GM18505 (cell line): ENCODE results near the gene CAPN3.

Experiments
- ATAC-seq: cut with Tn5 transposase; IDR thresholded peaks from one replicate; pipeline ENCODE4 v1.9.1; 2021; ENCODE audit not compliant: unreplicated experiment
- POLR2A ChIP-seq: IDR thresholded peaks from 4 replicates; pipeline ENCODE4 v1.6.1; 2011; ENCODE audit warnings: borderline replicate concordance; ENCODE audit not compliant: insufficient read depth, insufficient read length; ENCODE audit errors: extremely low read depth

The CAPN3 gene

DNA sequence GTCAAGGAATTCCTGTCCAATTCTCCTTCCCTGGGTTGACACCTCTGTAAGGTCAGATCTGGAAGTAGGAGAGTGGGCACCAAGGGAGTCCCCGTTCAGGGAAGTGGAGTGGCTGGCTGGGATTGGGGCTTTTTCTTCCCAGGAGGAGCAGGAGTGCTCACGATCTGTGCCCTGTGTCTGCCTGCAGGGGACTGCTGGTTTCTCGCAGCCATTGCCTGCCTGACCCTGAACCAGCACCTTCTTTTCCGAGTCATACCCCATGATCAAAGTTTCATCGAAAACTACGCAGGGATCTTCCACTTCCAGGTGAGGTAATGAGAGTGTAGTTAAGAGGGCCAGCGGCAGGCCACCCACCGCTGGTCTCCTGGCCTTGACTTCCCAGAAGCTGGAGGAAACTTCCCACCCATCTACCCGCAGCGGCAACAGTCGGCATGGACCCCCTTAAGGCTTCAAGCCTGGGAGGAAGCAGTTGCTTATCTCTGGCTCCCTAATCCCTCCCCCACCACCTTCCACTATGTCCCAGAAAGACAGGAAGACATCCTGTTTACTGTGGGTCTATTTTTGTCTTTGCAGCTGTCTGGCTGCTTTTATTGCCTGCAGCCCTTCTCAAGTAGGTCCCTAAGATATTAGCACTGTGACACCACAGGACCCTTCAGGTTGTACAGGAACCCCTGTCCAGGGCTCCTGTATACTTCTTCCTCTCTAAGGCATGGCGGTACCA is 26.8 kb downstream of the CAPN3 start:
- no peak for ATAC-seq
- TF ChIP-seq POLR2A: no peak

DNA sequence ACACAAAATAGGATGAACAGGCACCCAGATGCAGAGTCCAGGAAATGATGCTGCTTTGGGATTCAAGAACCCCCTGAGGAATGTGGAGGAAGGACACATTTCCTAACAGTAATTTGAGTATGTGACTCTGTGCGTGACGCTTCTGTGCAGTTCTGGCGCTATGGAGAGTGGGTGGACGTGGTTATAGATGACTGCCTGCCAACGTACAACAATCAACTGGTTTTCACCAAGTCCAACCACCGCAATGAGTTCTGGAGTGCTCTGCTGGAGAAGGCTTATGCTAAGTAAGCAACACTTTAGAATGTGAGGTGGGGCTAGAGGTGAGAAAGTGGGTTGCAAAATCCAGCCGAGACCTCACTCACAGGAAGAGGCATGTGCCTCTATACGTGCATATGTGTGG is 28.3 kb downstream of the CAPN3 start:
- TF ChIP-seq POLR2A: no peak
- no peak for ATAC-seq

DNA sequence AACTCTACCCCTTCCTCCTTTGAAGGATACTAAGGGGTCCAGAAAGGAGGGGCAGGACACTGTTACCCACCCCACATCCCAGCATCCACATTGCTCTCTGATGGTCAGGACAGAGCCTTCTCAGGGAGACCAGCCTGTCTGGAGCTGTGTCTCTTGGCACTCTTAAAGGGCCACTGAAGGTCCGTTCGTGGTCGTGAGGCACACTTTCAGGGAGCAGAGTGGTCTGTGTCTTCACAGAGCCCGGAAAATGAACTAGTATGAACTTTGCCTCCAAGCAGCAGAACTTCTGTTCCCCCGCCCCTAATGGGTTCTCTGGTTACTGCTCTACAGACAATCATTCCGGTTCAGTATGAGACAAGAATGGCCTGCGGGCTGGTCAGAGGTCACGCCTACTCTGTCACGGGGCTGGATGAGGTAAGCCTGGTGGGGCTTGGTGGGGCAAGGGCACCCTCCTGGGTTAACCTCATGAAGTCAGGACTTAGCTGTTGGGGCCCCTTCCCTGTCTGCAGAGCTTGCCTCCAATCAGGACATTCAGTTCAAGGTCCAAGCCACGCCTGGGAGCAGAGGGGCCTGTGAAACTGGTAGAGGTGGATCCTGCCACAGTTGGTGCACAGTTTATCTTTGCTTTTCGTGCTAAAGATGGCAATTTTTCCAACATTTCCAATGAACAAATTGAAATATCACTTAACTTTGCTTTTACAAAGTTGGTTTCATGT is 33.2 kb downstream of the CAPN3 start:
- no peak for ATAC-seq
- no peak for TF ChIP-seq POLR2A

DNA sequence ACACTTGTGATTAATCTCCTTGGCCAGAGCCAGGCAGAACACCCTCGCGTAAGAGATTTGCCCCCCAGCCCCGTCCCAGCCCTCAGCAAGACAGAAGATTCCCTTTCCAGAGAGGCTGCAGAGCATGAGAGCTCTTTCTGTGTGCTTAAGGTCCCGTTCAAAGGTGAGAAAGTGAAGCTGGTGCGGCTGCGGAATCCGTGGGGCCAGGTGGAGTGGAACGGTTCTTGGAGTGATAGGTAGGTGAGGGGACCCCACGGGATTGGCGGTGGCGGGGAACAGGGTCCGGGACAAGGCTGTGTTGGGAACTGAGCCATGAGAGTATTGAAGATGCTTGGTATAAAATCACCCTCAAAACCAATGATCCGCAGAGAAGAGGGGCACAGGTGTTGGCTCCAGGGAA is 34.8 kb downstream of the CAPN3 start:
- TF ChIP-seq POLR2A: no peak
- ATAC-seq: no peak

DNA sequence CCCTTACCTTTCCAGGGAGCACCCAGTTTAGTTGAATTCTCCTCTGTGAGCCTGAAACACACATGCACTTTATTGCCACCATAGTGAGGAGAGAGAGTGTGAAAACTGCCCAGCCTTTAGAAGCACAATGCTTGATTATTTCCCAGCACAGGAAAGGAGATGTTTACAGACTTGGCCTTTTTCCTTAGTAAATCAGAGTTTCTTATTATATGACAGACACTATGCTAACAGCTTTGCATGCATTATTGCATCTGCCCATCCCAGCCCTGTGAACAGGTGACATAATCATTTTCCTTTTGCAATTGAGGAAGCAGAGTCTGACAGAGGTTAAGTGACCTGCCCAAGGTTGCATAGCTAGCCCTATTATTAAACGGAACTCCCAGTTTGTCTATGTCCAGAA is 36.5 kb downstream of the CAPN3 start:
- TF ChIP-seq POLR2A: no peak

GRCh38 chr15:42401544-42402454 is 42.5 kb downstream of the CAPN3 start:
- no peak for ATAC-seq
- TF ChIP-seq POLR2A: peak; percentile 64

More for the DNA sequence above, 36.5 kb downstream of the CAPN3 start:
- no peak for ATAC-seq

DNA sequence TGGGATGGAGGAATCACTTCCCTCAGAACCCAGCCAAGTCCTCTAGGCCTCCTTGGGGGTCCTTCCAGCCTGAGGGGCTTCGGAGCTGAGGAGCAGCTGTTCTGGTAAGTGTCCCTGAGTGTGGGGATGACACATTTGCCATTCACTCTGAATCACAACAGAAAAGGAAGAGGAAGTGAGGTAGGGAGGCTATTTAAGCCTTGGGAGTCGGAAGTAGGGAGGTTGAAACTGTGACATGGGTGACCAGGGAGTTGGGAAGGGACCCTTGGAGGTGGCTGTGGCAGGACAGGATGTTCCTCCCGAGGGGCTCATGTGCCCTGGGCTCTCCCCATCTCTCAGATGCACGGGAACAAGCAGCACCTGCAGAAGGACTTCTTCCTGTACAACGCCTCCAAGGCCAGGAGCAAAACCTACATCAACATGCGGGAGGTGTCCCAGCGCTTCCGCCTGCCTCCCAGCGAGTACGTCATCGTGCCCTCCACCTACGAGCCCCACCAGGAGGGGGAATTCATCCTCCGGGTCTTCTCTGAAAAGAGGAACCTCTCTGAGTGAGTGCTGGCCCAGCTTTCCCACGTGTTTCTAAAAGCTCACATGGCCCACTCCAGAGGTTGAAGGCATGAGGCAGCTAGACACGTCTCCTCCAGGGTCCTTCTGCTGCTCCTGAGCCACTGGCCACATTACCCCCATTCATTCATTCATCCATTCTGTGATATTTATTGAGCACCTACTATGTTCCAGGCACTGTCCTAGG is 43.3 kb downstream of the CAPN3 start:
- no peak for ATAC-seq
- no peak for TF ChIP-seq POLR2A

DNA sequence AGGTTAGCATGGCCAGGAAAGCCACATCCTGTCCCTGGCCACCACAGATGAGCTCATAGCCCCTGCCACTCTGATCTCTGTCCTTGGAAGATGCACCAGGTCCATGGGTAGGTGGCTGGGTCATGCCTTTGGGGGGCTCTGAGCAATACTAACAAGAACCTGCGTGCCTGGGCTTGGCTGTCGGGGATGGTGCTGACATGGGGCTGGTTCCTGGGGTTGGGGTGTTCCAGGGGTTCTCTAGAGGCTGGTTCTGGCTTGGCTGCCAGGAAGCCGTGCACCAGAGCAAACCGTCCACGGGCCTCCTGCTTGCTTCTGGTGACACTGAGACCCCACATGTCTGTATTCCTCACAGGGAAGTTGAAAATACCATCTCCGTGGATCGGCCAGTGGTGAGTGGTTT is 44.1 kb downstream of the CAPN3 start:
- ATAC-seq: no peak
- TF ChIP-seq POLR2A: no peak

DNA sequence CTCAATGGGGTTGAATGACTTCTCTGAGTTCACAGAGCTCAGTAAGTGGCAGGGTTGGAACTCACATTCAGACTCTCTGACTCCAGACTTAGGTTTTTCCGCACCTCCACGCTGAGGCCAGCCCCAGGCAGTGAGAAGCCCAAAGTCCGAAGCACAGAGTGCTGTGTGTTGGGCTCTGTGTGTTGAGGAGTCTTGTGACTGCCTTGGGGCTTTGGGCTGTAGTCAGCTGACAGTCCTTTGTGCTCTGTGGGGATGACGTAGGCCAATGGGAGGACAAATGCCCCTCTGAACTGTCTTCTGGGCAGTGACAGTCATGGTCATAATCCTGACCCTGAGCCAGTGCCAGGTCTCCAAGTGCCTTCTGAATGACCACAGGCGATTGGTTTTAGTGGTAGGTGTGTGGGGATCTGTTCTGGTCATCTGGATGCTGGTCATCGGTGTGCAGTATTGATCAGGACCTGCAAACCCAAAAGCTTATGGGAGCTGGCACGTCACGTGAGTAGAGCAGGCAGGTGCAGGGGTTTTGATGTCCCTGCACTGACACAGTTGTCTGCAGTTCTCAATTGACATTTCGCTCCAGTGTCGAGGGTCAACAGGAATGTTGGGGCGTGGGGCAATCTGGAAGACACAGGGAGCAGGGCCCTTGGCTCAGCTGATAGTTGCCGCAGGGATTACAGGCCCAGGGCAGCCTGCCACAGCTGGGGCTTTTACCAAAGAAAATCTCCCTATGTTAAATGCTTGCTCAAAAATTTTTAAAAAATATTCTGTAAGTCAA is 45.3 kb downstream of the CAPN3 start:
- no peak for TF ChIP-seq POLR2A
- ATAC-seq: no peak

DNA sequence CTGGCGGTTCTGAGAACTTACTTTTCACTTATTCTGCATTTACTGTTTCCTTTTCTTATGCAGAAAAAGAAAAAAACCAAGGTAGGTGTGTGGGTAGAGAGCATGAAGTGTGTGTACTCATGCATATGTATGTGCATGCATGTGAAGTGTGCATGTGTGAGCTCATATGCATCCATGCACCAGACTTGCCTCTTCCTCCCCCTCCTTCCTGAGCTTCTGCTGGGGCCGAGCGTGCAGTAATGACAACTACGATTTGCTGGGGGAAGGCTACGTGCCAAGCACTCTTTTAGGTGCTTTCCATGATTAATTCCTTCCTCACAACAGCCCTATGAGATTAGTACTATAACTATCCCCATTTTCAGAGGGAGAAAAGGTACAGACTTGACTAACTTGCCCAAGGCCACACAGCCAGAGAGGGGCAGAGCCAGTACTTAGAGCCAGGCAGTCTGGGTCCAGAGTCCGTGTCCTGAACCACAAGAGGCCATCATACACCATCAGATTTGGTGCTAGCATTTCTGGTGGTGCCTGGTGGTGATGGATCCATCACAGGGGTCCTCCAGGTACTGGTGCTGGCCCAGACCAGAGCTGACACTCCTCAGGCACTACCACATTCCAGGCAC is 46.7 kb downstream of the CAPN3 start:
- no peak for ATAC-seq

GRCh38 chr15:42408178-42408577 is 48.9 kb downstream of the CAPN3 start:
- TF ChIP-seq POLR2A: no peak
- ATAC-seq: no peak

More for the DNA sequence above, 46.7 kb downstream of the CAPN3 start:
- no peak for TF ChIP-seq POLR2A

GRCh38 chr15:42409011-42409410 is 49.7 kb downstream of the CAPN3 start:
- no peak for ATAC-seq
- TF ChIP-seq POLR2A: no peak

- TF ChIP-seq POLR2A: no peak
- no peak for ATAC-seq
Observed at GRCh38 chr15:42411884-42412283, 52.6 kb downstream of the CAPN3 start.
